IMR-90 (cell line): ENCODE results near the gene FAM131C. TPM values are rescaled to one million over a fixed set of nuclear protein-coding genes. Genes with fewer than 3 reads are reported as not detected.
A peak's percentile ranks its signal among the peaks of the same experiment; 100 is the strongest.

Experiments used
- ATAC-seq: fragments of 200-7000 bp; cut with Tn5 transposase; 2 replicates; pipeline ENCODE4 v1.9.1; 2020; ENCODE audit warnings: low read depth, mild to moderate bottlenecking, moderate library complexity
- BruUV-seq: library from RNA; stranded (reverse); fragments of 400-500 nt; replicated peaks from 2 replicates; lab custom pipeline; 2021; lab: Mats Ljungman, UMichigan
- CTCF ChIA-PET: fragments of 300-600 bp; formaldehyde crosslinking; extraction: SDS; loops from one replicate; lab custom pipeline; 2021; ENCODE audit warnings: antibody characterized with exemption; lab: Yijun Ruan, JAX
- POLR2A ChIA-PET: fragments of 300-600 bp; sonication (Branson Sonifier 250); formaldehyde crosslinking; loops from one replicate; lab custom pipeline; 2022; ENCODE audit warnings: antibody characterized with exemption; ENCODE audit not compliant: unreplicated experiment; lab: Charles Lee
- DNase-seq: peaks from one replicate; pipeline ENCODE4 v3.0.0; 2013
- H2AFZ ChIP-seq: replicated peaks from 2 replicates; pipeline ENCODE3; 2013; ENCODE audit warnings: low read length, mild to moderate bottlenecking; ENCODE audit not compliant: poor library complexity
- H2AK5ac ChIP-seq: 2 replicates; pipeline ENCODE4 v1.6.1; 2013; ENCODE audit warnings: low read depth, low read length, inconsistent platforms
- H2AK9ac ChIP-seq: replicated peaks from 2 replicates; pipeline ENCODE3; 2013; ENCODE audit warnings: mild to moderate bottlenecking, low read depth, low read length, moderate library complexity; ENCODE audit not compliant: poor library complexity
- H2BK120ac ChIP-seq: 2 replicates; pipeline ENCODE4 v1.6.1; 2013; ENCODE audit warnings: low read depth, low read length, inconsistent platforms
- H2BK15ac ChIP-seq: 3 replicates; pipeline ENCODE4 v1.6.1; 2013; ENCODE audit warnings: low read depth, low read length, inconsistent platforms
- H2BK20ac ChIP-seq: 2 replicates; pipeline ENCODE4 v1.6.1; 2013; ENCODE audit warnings: low read depth, mild to moderate bottlenecking, inconsistent platforms, low read length, moderate library complexity
- H2BK5ac ChIP-seq: 2 replicates; pipeline ENCODE4 v1.6.1; 2013; ENCODE audit warnings: mild to moderate bottlenecking, low read depth, low read length, inconsistent platforms; ENCODE audit not compliant: poor library complexity, severe bottlenecking
- H3K14ac ChIP-seq: replicated peaks from 2 replicates; pipeline ENCODE4 v1.6.1; 2013; ENCODE audit warnings: low read depth, low read length, inconsistent platforms
- H3K18ac ChIP-seq: 2 replicates; pipeline ENCODE4 v1.6.1; 2013; ENCODE audit warnings: low read depth, low read length, control low read depth
- H3K23ac ChIP-seq: 2 replicates; pipeline ENCODE4 v1.6.1; 2013; ENCODE audit warnings: low read depth, low read length, inconsistent platforms
- H3K27ac ChIP-seq: 2 replicates; pipeline ENCODE4 v1.5.1; 2013; ENCODE audit warnings: mild to moderate bottlenecking, control low read depth, low read length; ENCODE audit not compliant: insufficient read depth
- H3K27me3 ChIP-seq: 2 replicates; pipeline ENCODE4 v1.6.1; 2013; ENCODE audit warnings: low read length; ENCODE audit not compliant: control insufficient read depth, insufficient read depth
- H3K36me3 ChIP-seq: 2 replicates; pipeline ENCODE4 v1.6.1; 2013; ENCODE audit warnings: low read length, mixed read lengths; ENCODE audit not compliant: control insufficient read depth, insufficient read depth
- H3K4ac ChIP-seq: 2 replicates; pipeline ENCODE4 v1.6.1; 2013; ENCODE audit warnings: low read depth, low read length, inconsistent platforms
- H3K4me1 ChIP-seq: 2 replicates; pipeline ENCODE4 v1.6.1; 2013; ENCODE audit warnings: low read length, mixed read lengths; ENCODE audit not compliant: control insufficient read depth, insufficient read depth
- H3K4me2 ChIP-seq: 2 replicates; pipeline ENCODE4 v1.6.1; 2013; ENCODE audit warnings: low read depth, mild to moderate bottlenecking, control low read depth, low read length, moderate library complexity
- H3K4me3 ChIP-seq: 2 replicates; pipeline ENCODE4 v1.5.1; 2013; ENCODE audit warnings: low read depth, mild to moderate bottlenecking, control low read depth, low read length, moderate library complexity; ENCODE audit not compliant: insufficient read depth
- H3K56ac ChIP-seq: 2 replicates; pipeline ENCODE4 v1.6.1; 2013; ENCODE audit warnings: low read length, inconsistent platforms; ENCODE audit not compliant: insufficient read depth; ENCODE audit errors: extremely low read depth
- H3K79me1 ChIP-seq, 2 experiments: 2 replicates each; pipeline ENCODE4 v1.6.1; 2013; ENCODE audit warnings: low read length in 2 of 2, inconsistent platforms in 1 of 2, low read depth in 1 of 2
- H3K9ac ChIP-seq: 2 replicates; pipeline ENCODE4 v1.6.1; 2013; ENCODE audit warnings: low read depth, low read length, control low read depth
- H3K9me1 ChIP-seq: 2 replicates; pipeline ENCODE4 v1.6.1; 2013; ENCODE audit warnings: low read length, inconsistent platforms; ENCODE audit not compliant: insufficient read depth
- H3K9me3 ChIP-seq: 2 replicates; pipeline ENCODE4 v1.6.1; 2013; ENCODE audit warnings: low read length; ENCODE audit not compliant: control insufficient read depth, insufficient read depth
- H4K20me1 ChIP-seq: 2 replicates; pipeline ENCODE4 v1.6.1; 2013; ENCODE audit warnings: low read length, inconsistent platforms; ENCODE audit not compliant: insufficient read depth
- H4K5ac ChIP-seq: 2 replicates; pipeline ENCODE4 v1.6.1; 2013; ENCODE audit warnings: mild to moderate bottlenecking, low read depth, low read length, control low read depth
- H4K8ac ChIP-seq, 2 experiments: 2 replicates each; pipeline ENCODE4 v1.6.1; 2013; ENCODE audit warnings: low read depth in 2 of 2, low read length in 2 of 2, control low read depth in 1 of 2, inconsistent platforms in 1 of 2
- H4K91ac ChIP-seq: 2 replicates; pipeline ENCODE4 v1.6.1; 2013; ENCODE audit warnings: low read depth, low read length, inconsistent platforms; ENCODE audit not compliant: insufficient read depth
- BHLHE40 ChIP-seq: fragments of 150-350 bp; IDR thresholded peaks from 2 replicates; pipeline ENCODE4 v1.6.1; 2016; ENCODE audit warnings: mild to moderate bottlenecking, low read depth, low read length
- CHD1 ChIP-seq: IDR thresholded peaks from 2 replicates; pipeline ENCODE4 v1.6.1; 2012; ENCODE audit warnings: low read depth, low read length, improper control_type of control experiment
- CTCF ChIP-seq: conservative IDR thresholded peaks from 2 replicates; pipeline ENCODE4 v1.5.1; 2012; ENCODE audit warnings: mild to moderate bottlenecking, low read depth, low read length, improper control_type of control experiment
- ELK1 ChIP-seq: fragments of 150-350 bp; IDR thresholded peaks from 2 replicates; pipeline ENCODE4 v1.6.1; 2016; ENCODE audit warnings: low read depth, mild to moderate bottlenecking, low read length, moderate library complexity, borderline replicate concordance
- FOS ChIP-seq: fragments of 150-350 bp; IDR thresholded peaks from 2 replicates; pipeline ENCODE4 v1.6.1; 2016; ENCODE audit warnings: low read depth, low read length
- NFE2L2 ChIP-seq: fragments of 150-350 bp; IDR thresholded peaks from 2 replicates; pipeline ENCODE4 v1.6.1; 2016; ENCODE audit warnings: low read depth, mild to moderate bottlenecking, low read length
- SMC3 ChIP-seq: fragments of 150-350 bp; IDR thresholded peaks from 2 replicates; pipeline ENCODE4 v1.6.1; 2016; ENCODE audit warnings: low read depth, mild to moderate bottlenecking, antibody characterized with exemption, low read length, moderate library complexity
- WGBS, 2 experiments: methylation state at CpG; one replicate each; pipeline versions ENCODE4 v1.1.5 to v1.1.7; 2013; ENCODE audit warnings: missing lambda C conversion rate in 2 of 2; ENCODE audit not compliant: insufficient read length in 1 of 2; ENCODE audit errors: extremely low coverage in 2 of 2; 5-methylcytosine and 5-hydroxymethylcytosine counted together
- dilution Hi-C: fragments of 300-500 bp; cut with HindIII; formaldehyde crosslinking; loops from one replicate; pipeline ENCODE4 v1.14.3; 2018; ENCODE audit warnings: low sequenced_read_pairs; ENCODE audit not compliant: unreplicated experiment
- in situ Hi-C: fragments of 300-500 bp; cut with MboI; formaldehyde crosslinking; loops from 3 replicates; pipeline ENCODE4 v1.14.3; 2019; ENCODE audit warnings: low sequenced_read_pairs, inconsistent platforms, mixed read lengths
- intact Hi-C: fragments of 100-400 bp; cut with micrococcal nuclease; formaldehyde crosslinking; loops from 2 replicates; pipeline ENCODE4 v1.10.0; 2022
- polyA plus RNA-seq, 3 experiments: library from polyadenylated mRNA; depleted of rRNA; stranded (reverse); fragments of >200 nt; gene quantifications; 2 replicates each; pipeline ENCODE4 v1.2.3, GENCODE V29; 2012; ENCODE audit warnings: low replicate concordance in 1 of 3
- total RNA-seq: library from RNA; depleted of rRNA; stranded (reverse); fragments of >200 nt; gene quantifications from 2 replicates; pipeline ENCODE4 v1.2.3, GENCODE V29; 2012

The FAM131C gene
- total and polyA plus RNA-seq, 2 of the 4 experiments (the other 2 are of a cell fraction) = 0.18 to 1.0 TPM

GRCh38 chr1:16015491-16015890 lies 58.0 kb downstream of the FAM131C start:
- Histone ChIP-seq H2AK5ac (peak overlapping the region; percentile 12; the same call in 1 of the 2 replicates), H3K56ac (no peak overlapping the region), H3K9me3 (no peaks in the 10 kb centered on the region), H3K23ac (no peak overlapping the region), H2BK20ac (no peak overlapping the region), H2BK5ac (no peak overlapping the region), H3K79me1 (no peaks in the 10 kb centered on the region), H3K4me1 (peaks cover 31% of the 10 kb centered on the region), H2AFZ (no peak overlapping the region), H2BK120ac (no peak overlapping the region), H3K4me2 (no peak overlapping the region), H3K27me3 (no peaks in the 10 kb centered on the region), H3K18ac (no peak overlapping the region), H3K9ac (no peak overlapping the region), H2AK9ac (peak overlapping the region; percentile 15), H3K27ac (no peak overlapping the region), H3K36me3 (no peaks in the 10 kb centered on the region), H4K8ac (no peak overlapping the region), H4K91ac (no peak overlapping the region), H2BK15ac (no peak overlapping the region), H4K20me1 (no peaks in the 10 kb centered on the region), H4K5ac (no peak overlapping the region), H3K4ac (no peak overlapping the region), H3K9me1 (peaks cover 3% of the 10 kb centered on the region), H3K4me3 (no peak overlapping the region), H3K14ac (no peak overlapping the region)
- dilution Hi-C loops (no loop called here), in situ Hi-C loops (no loop called here), intact Hi-C loops (no loop called here)
- POLR2A ChIA-PET = interaction anchor here (0.6 kb wide), 1 partner anchor 104 kb away, joined by 10 read pairs; no protein-coding TSS in a partner anchor
- TF ChIP-seq FOS = no peak
- no peak for TF ChIP-seq CHD1
- TF ChIP-seq NFE2L2 = no peak
- no peak for TF ChIP-seq ELK1
- TF ChIP-seq SMC3 = no peak
- TF ChIP-seq CTCF = no peak
- TF ChIP-seq BHLHE40 = no peak
- DNase-seq (no peak), ATAC-seq (no peak)
- CTCF ChIA-PET = no interaction called here
- no TSS peak for BruUV-seq
- WGBS, 2 experiments = 93% methylated on average over 15 of the region's 25 CpGs; no CpG with 5 or more reads in 1 of the 2 experiments
